Activated effector memory CD4-positive, alpha-beta T cell treated with Interleukin-2 at 50 U/mL for 16 hours (primary cell): ENCODE results near the gene NBEAL2.

Source experiments
- DNase-seq: peaks from one replicate; pipeline ENCODE4 v3.0.0-alpha.2; 2020

The NBEAL2 gene

DNA sequence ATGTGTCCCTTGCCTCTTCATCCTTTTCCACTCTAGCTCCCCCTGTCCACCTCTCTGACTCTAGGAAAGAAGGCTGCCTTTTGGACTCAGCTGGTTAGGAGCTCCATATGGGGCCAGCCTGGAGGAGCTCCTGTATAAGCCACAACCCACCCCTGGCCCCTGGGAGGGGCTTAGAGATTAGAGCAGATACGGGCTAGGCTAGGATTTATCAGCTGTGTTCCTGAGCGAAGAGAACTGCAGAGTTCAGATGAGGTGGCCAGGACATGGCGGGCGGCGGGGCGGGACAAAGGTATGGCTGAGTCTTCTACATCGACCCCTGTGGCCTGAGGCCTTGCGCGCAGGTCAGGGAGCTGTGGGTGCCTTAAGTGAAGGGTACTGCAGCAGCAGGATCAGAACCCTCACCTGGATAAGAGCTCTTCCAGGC is 7.9 kb downstream of the NBEAL2 start:
- no peak for DNase-seq

DNA sequence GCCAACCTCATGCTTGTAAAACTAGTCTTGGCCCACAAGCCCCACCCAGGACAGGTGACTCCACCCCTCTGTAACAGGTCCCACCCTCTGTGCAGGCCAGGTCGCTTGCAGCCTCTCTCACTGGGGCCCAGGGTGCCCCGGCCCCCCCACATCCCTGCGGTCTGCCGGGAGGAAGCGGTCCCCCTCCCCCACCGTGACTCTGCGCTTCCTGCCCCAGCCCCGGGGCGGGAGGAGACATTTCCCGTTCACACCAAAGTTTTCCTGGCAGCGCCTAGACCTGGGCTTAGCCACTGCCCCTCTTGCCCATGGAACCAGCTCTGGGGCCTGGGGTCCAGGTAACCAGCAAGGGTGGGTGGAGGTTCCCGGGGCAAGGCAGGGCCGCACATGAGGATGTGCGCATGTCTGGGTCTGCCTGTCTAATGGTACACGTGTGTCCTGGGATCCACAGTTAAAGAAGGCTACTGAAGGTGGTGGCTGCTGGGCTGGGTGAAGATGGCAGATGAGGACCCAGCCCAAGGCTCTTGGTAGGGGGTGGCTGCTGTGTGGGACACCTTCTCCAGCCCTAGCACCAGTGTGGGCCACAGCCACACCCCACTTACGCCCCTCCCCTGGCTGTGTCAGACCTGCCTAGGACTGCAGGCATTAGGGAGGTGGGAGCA is 8.4 kb downstream of the NBEAL2 start:
- DNase-seq = peak; percentile 94

GRCh38 chr3:46988616-46989015 is 9.2 kb downstream of the NBEAL2 start:
- DNase-seq = no peak

DNA sequence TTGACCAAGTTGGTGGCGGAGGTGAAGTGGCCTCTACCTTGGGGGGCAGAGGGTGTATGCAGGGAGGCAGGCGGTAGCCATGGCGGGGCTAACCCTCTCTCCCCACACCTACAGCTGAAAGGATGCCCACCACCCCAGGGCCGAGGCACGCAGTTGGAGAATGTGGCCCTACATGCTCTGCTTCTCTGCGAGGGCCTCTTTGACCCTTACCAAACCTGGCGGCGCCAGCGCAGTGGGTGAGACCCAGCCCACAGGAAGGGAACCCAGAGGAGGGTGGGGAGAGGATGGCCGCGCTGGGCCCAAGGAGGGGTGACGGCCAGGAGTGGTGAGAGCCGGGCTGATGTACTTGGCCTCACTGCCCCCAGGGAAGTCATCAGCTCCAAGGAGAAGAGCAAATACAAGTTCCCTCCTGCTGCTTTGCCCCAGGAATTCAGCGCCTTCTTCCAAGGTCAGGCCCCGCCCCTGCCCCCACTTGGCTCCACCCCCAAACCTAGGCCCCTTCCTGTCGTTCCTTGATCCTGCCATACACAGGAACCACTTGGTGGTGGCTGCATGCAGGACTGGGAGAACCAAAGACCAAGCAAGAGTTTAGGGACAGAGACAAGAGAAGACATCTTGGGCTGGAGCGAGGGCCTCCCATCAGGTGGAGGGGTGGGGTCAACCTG is 9.8 kb downstream of the NBEAL2 start:
- no peak for DNase-seq

DNA sequence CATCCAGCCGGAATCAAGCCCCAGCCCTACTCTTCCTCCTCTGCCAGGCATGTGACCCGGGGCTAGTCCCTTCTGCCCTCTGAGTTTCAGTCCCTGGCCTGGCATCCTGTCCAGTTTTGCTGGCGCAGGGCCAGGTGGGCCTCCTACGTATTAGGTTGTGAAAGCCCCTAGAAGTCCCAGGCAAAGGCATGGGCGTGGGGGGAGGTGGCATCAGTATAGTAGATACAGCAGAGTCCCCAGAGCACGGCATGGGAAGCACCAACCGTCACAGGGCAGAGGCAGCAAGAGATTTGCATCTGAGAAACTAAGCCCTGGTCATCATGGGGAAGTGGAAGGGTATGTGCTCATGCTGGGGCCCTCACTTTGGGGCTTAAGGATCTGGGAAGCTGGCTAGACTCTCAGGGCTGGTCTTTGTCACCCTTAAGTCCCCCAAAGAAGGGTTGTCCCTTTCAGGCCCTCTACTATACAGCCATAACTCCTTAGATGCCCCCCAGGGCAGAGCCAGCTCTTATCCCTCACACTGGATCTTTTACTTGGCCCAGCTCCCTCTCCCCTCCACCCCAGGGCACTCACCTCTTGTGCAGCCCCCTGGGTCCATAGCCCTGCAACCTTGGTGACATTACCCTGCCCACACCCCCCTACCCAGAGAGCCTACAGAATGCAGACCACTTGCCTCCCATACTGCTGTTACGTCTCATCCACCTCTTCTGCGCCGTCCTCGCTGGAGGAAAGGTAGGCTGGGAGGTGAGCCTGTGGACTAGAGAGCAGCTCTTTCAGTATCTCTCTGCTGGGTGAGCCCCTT is 11.3 kb downstream of the NBEAL2 start:
- no peak for DNase-seq

- no peak for DNase-seq
These were observed 12.1 kb downstream of the NBEAL2 start for GRCh38 chr3:46991406-46992165.

GRCh38 chr3:46992231-46992630 is 12.8 kb downstream of the NBEAL2 start:
- no peak for DNase-seq

- DNase-seq = no peak
These were observed 13.8 kb downstream of the NBEAL2 start for GRCh38 chr3:46993292-46993691.

DNA sequence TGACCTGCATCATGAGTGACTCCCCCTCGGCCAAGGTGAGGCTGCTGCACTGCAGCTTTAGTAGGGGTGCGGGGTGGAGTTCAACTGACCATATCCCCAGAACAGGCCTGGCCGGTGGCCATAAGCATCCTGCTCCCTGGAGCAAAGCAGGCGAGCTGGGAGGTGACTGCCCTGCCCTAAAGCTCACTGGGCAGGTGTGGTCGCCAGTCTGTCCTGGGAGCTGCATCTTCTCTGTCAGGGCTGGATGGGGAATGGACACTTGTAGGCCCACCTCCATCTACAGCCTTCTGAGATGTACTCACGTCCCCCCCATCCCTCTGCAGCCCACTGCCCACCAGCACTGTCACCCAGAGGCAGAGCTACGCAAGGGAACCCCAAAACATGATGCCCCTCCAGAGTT is 14.5 kb downstream of the NBEAL2 start:
- DNase-seq = no peak

DNA sequence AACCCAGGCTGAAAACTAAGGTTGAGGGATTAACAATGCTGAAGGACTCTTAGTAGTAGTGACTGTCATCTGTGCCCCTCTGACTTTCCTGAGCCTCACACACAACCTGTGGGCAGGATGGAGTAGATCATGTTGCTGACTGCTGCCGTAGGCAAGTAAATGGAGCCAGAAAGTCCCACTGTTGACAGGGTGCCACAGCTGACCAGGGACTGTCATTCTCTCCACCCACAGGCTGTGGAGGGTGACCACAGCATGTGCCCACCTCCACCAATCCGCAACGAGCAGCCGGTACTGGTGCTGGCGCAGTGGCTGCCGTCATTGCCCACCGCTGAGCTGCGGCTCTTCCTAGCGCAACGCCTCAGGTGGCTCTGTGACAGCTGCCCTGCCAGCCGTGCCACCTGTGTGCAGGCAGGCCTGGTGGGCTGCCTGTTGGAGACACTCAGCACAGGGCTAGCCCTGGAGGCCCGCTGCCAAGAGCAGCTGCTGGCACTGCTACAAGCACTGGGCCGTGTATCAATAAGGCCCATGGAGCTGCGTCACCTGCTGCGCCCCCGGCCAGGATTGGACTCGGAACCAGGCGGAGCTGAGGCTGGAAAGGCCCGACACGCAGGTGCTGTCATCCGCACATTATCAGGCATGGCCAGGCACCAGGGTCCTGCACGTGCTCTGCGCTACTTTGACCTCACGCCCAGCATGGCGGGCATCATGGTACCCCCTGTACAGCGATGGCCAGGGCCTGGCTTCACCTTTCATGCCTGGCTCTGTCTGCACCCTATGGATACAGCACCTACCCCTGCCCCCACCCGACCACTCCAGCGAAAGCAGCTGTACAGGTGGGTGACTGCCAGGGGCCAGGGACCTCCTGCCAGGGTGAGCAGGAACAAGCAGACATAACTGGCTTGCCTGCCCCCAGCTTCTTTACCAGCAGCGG is 15.6 kb downstream of the NBEAL2 start:
- no peak for DNase-seq

- no peak for DNase-seq
These were observed 16.6 kb downstream of the NBEAL2 start for GRCh38 chr3:46995901-46996562.

GRCh38 chr3:46996689-46997452 is 17.4 kb downstream of the NBEAL2 start:
- no peak for DNase-seq

GRCh38 chr3:46997453-46998091 is 18.1 kb downstream of the NBEAL2 start:
- no peak for DNase-seq

GRCh38 chr3:46998121-46998851 is 18.8 kb downstream of the NBEAL2 start:
- DNase-seq = peak; percentile 57

DNA sequence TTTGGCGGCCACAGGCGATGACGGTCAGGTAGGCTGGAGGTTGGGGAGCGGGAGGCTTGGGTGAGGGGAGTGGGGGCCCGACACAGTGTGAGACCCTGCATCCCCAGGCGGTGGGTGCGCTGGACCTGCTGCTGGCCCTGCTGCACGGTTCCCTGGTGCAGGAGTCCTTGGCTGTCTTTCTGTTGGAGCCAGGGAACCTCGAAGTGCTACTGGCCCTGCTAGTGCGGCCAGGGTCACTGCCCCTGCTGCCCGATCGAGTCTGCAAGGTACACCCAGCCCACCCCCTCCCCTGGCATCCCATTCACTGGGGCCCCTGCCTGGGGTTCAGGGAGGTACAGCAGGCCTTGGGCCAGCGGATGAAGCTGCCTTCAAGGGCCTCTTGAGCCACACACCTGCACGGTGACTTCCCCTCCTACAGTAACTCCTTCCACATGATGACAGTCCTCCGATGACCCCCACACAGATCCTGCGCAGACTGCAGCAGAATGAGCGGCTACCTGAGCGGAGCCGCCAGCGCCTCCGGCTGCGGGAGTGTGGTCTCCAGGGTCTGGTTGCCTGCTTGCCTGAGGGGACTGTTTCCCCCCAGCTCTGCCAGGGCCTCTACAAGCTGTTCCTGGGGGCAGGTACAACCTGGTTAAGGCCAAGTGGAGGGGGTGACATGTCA is 19.5 kb downstream of the NBEAL2 start:
- no peak for DNase-seq

- no peak for DNase-seq
These were observed 20.2 kb downstream of the NBEAL2 start for GRCh38 chr3:46999516-47000197.

DNA sequence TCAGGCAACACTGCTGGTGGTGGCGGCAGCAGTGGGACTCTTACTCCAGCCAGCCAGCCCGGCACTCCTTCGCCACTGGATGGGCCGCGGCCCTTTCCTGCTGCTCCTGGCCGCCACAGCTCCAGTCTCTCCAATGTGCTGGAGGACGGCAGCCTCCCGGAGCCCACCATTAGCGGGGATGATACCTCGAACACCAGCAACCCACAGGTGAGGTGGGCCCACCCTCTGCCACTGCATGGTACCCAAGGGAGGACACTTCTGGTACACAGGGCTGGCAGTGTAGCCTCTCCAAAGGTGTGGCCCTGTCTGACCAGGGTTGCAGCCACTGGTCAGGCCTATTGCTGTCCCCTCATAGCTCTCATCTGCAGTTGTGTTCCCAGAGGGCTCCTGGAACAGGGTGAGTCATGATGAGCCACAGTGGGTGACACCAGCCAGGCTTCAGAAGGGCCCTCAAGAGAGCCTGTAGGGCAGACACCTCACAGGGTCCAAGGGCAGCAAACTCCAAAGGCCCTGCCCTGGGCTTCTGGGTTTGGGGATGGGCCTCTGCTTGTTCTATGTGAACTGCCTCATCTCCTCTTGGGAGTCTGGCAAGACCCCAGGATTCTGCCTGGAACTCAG is 20.8 kb downstream of the NBEAL2 start:
- no peak for DNase-seq
